ENCODE results near the gene TSSC4. TPM values are rescaled to one million over a fixed set of nuclear protein-coding genes. Genes with fewer than 3 reads are reported as not detected.

TSSC4 gene
- total RNA-seq, 1 donor: 29.7 TPM

- Histone ChIP-seq H3K9me3 (ENCODE audit: low read depth, low read length) (no peaks in the 10 kb centered on the region), H3K4me1 (ENCODE audit: insufficient read depth, low read length) (peaks cover 31% of the 10 kb centered on the region), H3K27me3 (ENCODE audit: insufficient read depth, low read length) (no peaks in the 10 kb centered on the region), H3K4me3 (ENCODE audit: low read length) (no peak overlapping the region)
These were observed 1.7 kb upstream of the TSSC4 start for GRCh38 chr11:2398664-2399355.

GRCh38 chr11:2399488-2400068 is 972 bp upstream of the TSSC4 start:
- H3K27me3 ChIP-seq (ENCODE audit: insufficient read depth, low read length): no peaks in the 10 kb centered on the region
- H3K4me1 ChIP-seq (ENCODE audit: insufficient read depth, low read length): peaks cover 28% of the 10 kb centered on the region
- no peaks in the 10 kb centered on the region for H3K9me3 ChIP-seq (ENCODE audit: low read depth, low read length)

GRCh38 chr11:2400762-2401435 is 349 bp downstream of the TSSC4 start:
- Histone ChIP-seq H3K4me1 (ENCODE audit: insufficient read depth, low read length) (peaks cover 26% of the 10 kb centered on the region), H3K9me3 (ENCODE audit: low read depth, low read length) (no peaks in the 10 kb centered on the region), H3K4me3 (ENCODE audit: low read length) (peak overlapping the region; percentile 100), H3K27me3 (ENCODE audit: insufficient read depth, low read length) (no peaks in the 10 kb centered on the region)

More at GRCh38 chr11:2399488-2400068, 972 bp upstream of the TSSC4 start:
- H3K4me3 ChIP-seq (ENCODE audit: low read length): peak overlapping the region; percentile 62

GRCh38 chr11:2401436-2401984 is 960 bp downstream of the TSSC4 start:
- Histone ChIP-seq H3K4me3 (ENCODE audit: low read length) (peak overlapping the region; percentile 100), H3K27me3 (ENCODE audit: insufficient read depth, low read length) (no peaks in the 10 kb centered on the region), H3K9me3 (ENCODE audit: low read depth, low read length) (no peaks in the 10 kb centered on the region), H3K4me1 (ENCODE audit: insufficient read depth, low read length) (peaks cover 26% of the 10 kb centered on the region)

- Histone ChIP-seq H3K4me3 (ENCODE audit: low read length) (no peak overlapping the region), H3K9me3 (ENCODE audit: low read depth, low read length) (no peaks in the 10 kb centered on the region), H3K4me1 (ENCODE audit: insufficient read depth, low read length) (peaks cover 26% of the 10 kb centered on the region), H3K27me3 (ENCODE audit: insufficient read depth, low read length) (no peaks in the 10 kb centered on the region)
These were observed 1.6 kb downstream of the TSSC4 start for GRCh38 chr11:2402106-2402505.

GRCh38 chr11:2402890-2403645 is 2.5 kb downstream of the TSSC4 start:
- Histone ChIP-seq H3K9me3 (ENCODE audit: low read depth, low read length) (no peaks in the 10 kb centered on the region), H3K4me3 (ENCODE audit: low read length) (no peak overlapping the region), H3K4me1 (ENCODE audit: insufficient read depth, low read length) (peaks cover 26% of the 10 kb centered on the region), H3K27me3 (ENCODE audit: insufficient read depth, low read length) (no peaks in the 10 kb centered on the region)

- no peaks in the 10 kb centered on the region for H3K27me3 ChIP-seq (ENCODE audit: insufficient read depth, low read length)
- H3K4me1 ChIP-seq (ENCODE audit: insufficient read depth, low read length): peaks cover 15% of the 10 kb centered on the region
- no peak overlapping the region for H3K4me3 ChIP-seq (ENCODE audit: low read length)
- H3K9me3 ChIP-seq (ENCODE audit: low read depth, low read length): no peaks in the 10 kb centered on the region
These were observed 4.2 kb downstream of the TSSC4 start for GRCh38 chr11:2404735-2405196.

- H3K27me3 ChIP-seq (ENCODE audit: insufficient read depth, low read length): no peaks in the 10 kb centered on the region
- no peak overlapping the region for H3K4me3 ChIP-seq (ENCODE audit: low read length)
- peaks cover 8% of the 10 kb centered on the region for H3K4me1 ChIP-seq (ENCODE audit: insufficient read depth, low read length)
- no peaks in the 10 kb centered on the region for H3K9me3 ChIP-seq (ENCODE audit: low read depth, low read length)
These were observed 5.9 kb downstream of the TSSC4 start for GRCh38 chr11:2406451-2406850.

GRCh38 chr11:2406878-2407410 is 6.4 kb downstream of the TSSC4 start:
- Histone ChIP-seq H3K9me3 (ENCODE audit: low read depth, low read length) (no peaks in the 10 kb centered on the region), H3K4me3 (ENCODE audit: low read length) (no peak overlapping the region), H3K4me1 (ENCODE audit: insufficient read depth, low read length) (peaks cover 3% of the 10 kb centered on the region), H3K27me3 (ENCODE audit: insufficient read depth, low read length) (no peaks in the 10 kb centered on the region)

- no peak overlapping the region for H3K4me3 ChIP-seq (ENCODE audit: low read length)
These were observed 8.1 kb downstream of the TSSC4 start for GRCh38 chr11:2408671-2409070.

GRCh38 chr11:2409126-2409525 is 8.6 kb downstream of the TSSC4 start:
- Histone ChIP-seq H3K9me3 (ENCODE audit: low read depth, low read length) (no peaks in the 10 kb centered on the region), H3K4me3 (ENCODE audit: low read length) (no peak overlapping the region), H3K27me3 (ENCODE audit: insufficient read depth, low read length) (no peaks in the 10 kb centered on the region), H3K4me1 (ENCODE audit: insufficient read depth, low read length) (no peaks in the 10 kb centered on the region)

More at GRCh38 chr11:2408671-2409070, 8.1 kb downstream of the TSSC4 start:
- Histone ChIP-seq H3K4me1 (ENCODE audit: insufficient read depth, low read length) (no peaks in the 10 kb centered on the region), H3K9me3 (ENCODE audit: low read depth, low read length) (no peaks in the 10 kb centered on the region), H3K27me3 (ENCODE audit: insufficient read depth, low read length) (no peaks in the 10 kb centered on the region)

GRCh38 chr11:2409611-2410468 is 9.3 kb downstream of the TSSC4 start:
- H3K4me3 ChIP-seq (ENCODE audit: low read length): no peak overlapping the region
- H3K4me1 ChIP-seq (ENCODE audit: insufficient read depth, low read length): no peaks in the 10 kb centered on the region
- H3K9me3 ChIP-seq (ENCODE audit: low read depth, low read length): no peaks in the 10 kb centered on the region

GRCh38 chr11:2410616-2411015 is 10.1 kb downstream of the TSSC4 start:
- no peaks in the 10 kb centered on the region for H3K4me1 ChIP-seq (ENCODE audit: insufficient read depth, low read length)
- no peaks in the 10 kb centered on the region for H3K9me3 ChIP-seq (ENCODE audit: low read depth, low read length)
- H3K27me3 ChIP-seq (ENCODE audit: insufficient read depth, low read length): no peaks in the 10 kb centered on the region
- no peak overlapping the region for H3K4me3 ChIP-seq (ENCODE audit: low read length)

More at GRCh38 chr11:2409611-2410468, 9.3 kb downstream of the TSSC4 start:
- H3K27me3 ChIP-seq (ENCODE audit: insufficient read depth, low read length): no peaks in the 10 kb centered on the region

Data from mononuclear cell (primary cell).